K562 (cell line): ENCODE data around the gene DLAT. TPM values are rescaled to one million over a fixed set of nuclear protein-coding genes. Genes with fewer than 3 reads are reported as not detected.
A peak's percentile ranks its signal among the peaks of the same experiment; 100 is the strongest.

Experiments used
- ATF6 ChIP-seq: sonication (generic); formaldehyde crosslinking; IDR thresholded peaks from 2 replicates; pipeline ENCODE4 v1.4.0; 2020; ENCODE audit warnings: mild to moderate bottlenecking, missing genetic modification reagents
- LEF1 ChIP-seq: fragments of 450-650 bp; IDR thresholded peaks from 2 replicates; pipeline ENCODE4 v1.6.1; 2016; ENCODE audit warnings: mild to moderate bottlenecking
- MGA ChIP-seq: fragments of 450-650 bp; IDR thresholded peaks from 2 replicates; pipeline ENCODE4 v1.6.1; 2016; ENCODE audit warnings: mild to moderate bottlenecking, moderate library complexity
- NR1H2 ChIP-seq: sonication (generic); formaldehyde crosslinking; IDR thresholded peaks from 2 replicates; pipeline ENCODE4 v1.4.0; 2020; ENCODE audit warnings: mild to moderate bottlenecking, missing genetic modification reagents
- POLR2A ChIP-seq: fragments of 450-650 bp; conservative IDR thresholded peaks from 2 replicates; pipeline ENCODE4 v1.6.1; 2016
- POU5F1 ChIP-seq: fragments of 150-350 bp; IDR thresholded peaks from 2 replicates; pipeline ENCODE4 v1.6.1; 2014; ENCODE audit warnings: borderline replicate concordance, low read length, low read depth, mild to moderate bottlenecking; ENCODE audit not compliant: partially characterized antibody
- RBBP5 ChIP-seq: fragments of 200-600 bp; sonication (generic); IDR thresholded peaks from 2 replicates; pipeline ENCODE4 v1.6.1; 2012; ENCODE audit warnings: borderline replicate concordance, mild to moderate bottlenecking, low read length, control low read depth, inconsistent platforms; ENCODE audit not compliant: insufficient read depth, poor library complexity, severe bottlenecking
- SAP30 ChIP-seq: fragments of 200-600 bp; sonication (generic); IDR thresholded peaks from 2 replicates; pipeline ENCODE4 v1.6.1; 2012; ENCODE audit warnings: borderline replicate concordance, low read depth, mild to moderate bottlenecking, moderate library complexity, low read length, control low read depth, inconsistent platforms; ENCODE audit not compliant: insufficient read depth, poor library complexity, severe bottlenecking
- SETDB1 ChIP-seq: IDR thresholded peaks from one replicate; pipeline ENCODE4 v1.6.1; 2012; ENCODE audit warnings: low read length, control low read depth, inconsistent platforms
- SIX5 ChIP-seq, 2 experiments: IDR thresholded peaks; 2 replicates each; pipeline ENCODE4 v1.6.1; 2011; ENCODE audit warnings: low read length in 2 of 2, borderline replicate concordance in 1 of 2, low read depth in 1 of 2, mild to moderate bottlenecking in 1 of 2, moderate library complexity in 1 of 2; ENCODE audit not compliant: insufficient read depth in 1 of 2
- ZBTB43 ChIP-seq: sonication (generic); formaldehyde crosslinking; IDR thresholded peaks from 2 replicates; pipeline ENCODE4 v1.8.0; 2023; ENCODE audit warnings: mild to moderate bottlenecking, missing genetic modification reagents
- polyA plus RNA-seq, 8 experiments: library from polyadenylated mRNA; depleted of rRNA in 4 of 8; stranded (reverse) in 5 of 8; unstranded in 3 of 8; fragments of >200 nt; fragmentation: Nextera tagmentation in 2 of 8; fragmentation: Illumina TruSeq in 1 of 8; extraction: Ambion mirVana in 2 of 8; extraction: Trizol in 1 of 8; gene quantifications; 2 replicates each; pipeline versions ENCODE4 v1.2.1 to v1.2.3, GENCODE V29; 2011 to 2014; ENCODE audit warnings: inconsistent platforms in 1 of 8, missing spikeins in 1 of 8
- total RNA-seq, 7 experiments: library from RNA; depleted of rRNA in 6 of 7; stranded (reverse); fragments of >200 nt in 6 of 7; fragmentation: Illumina TruSeq in 2 of 7; extraction: Trizol in 2 of 7; gene quantifications; 2 replicates each; pipeline versions ENCODE4 v1.2.1 to v1.2.3, GENCODE V29; 2011 to 2021; ENCODE audit warnings: low replicate concordance in 1 of 7

Gene DLAT
- total and polyA plus RNA-seq, 9 of the 15 experiments (the other 6 are each of a cell fraction or from before 2014, with no cell fraction given): 41.7 to 152 (median 105) TPM

- TF ChIP-seq MGA (no peak; the same call in 1 of the 2 replicates), NR1H2 (peak; percentile 56; the same call in 1 of the 2 replicates), SIX5 (IDR thresholded peaks at IDR 0.05; ENCODE audit: borderline replicate concordance in 1 of 2, insufficient read depth in 1 of 2, low read depth in 1 of 2, low read length in 2 of 2) (peak; percentile 29; a peak in 1 of 4 replicates), ZBTB43 (CRISPR knock-in tag) (no peak), SETDB1 (no peak), ATF6 (peak; percentile 65; the same call in 1 of the 2 replicates), SAP30 (peak; percentile 25), RBBP5 (peak; percentile 90), POLR2A (peak; percentile 95), POU5F1 (peak; percentile 38), LEF1 (no peak)
Observed at GRCh38 chr11:112086422-112087191, 61.4 kb downstream of the DLAT start, which contains the start of the genes SDHD and TIMM8B (continued).
